HFFc6 (cell line): Measurements from ENCODE around the gene RBMS3. TPM values are rescaled to one million over a fixed set of nuclear protein-coding genes. Genes with fewer than 3 reads are reported as not detected.
A peak's percentile ranks its signal among the peaks of the same experiment; 100 is the strongest.

Source experiments
- DNase-seq: peaks from one replicate; pipeline ENCODE4 v3.0.0-alpha.2; 2018
- H3K27ac Mint-ChIP-seq: 2 replicates; pipeline ENCODE4 v1.8.0; 2020; ENCODE audit warnings: mild to moderate bottlenecking, mixed read lengths
- H3K27me3 Mint-ChIP-seq: 2 replicates; pipeline ENCODE4 v1.8.0; 2021; ENCODE audit warnings: mild to moderate bottlenecking, moderate library complexity, mixed read lengths; ENCODE audit not compliant: insufficient read depth
- H3K36me3 Mint-ChIP-seq: 2 replicates; pipeline ENCODE4 v1.8.0; 2021; ENCODE audit warnings: low read depth, mixed read lengths
- H3K4me1 Mint-ChIP-seq: 2 replicates; pipeline ENCODE4 v1.8.0; 2020; ENCODE audit warnings: low read depth, mixed read lengths
- H3K4me3 Mint-ChIP-seq: 2 replicates; pipeline ENCODE4 v1.8.0; 2020; ENCODE audit warnings: mild to moderate bottlenecking, moderate library complexity, mixed read lengths
- H3K9me3 Mint-ChIP-seq: 2 replicates; pipeline ENCODE4 v1.8.0; 2020; ENCODE audit warnings: mild to moderate bottlenecking, mixed read lengths
- total RNA-seq, 6 experiments: library from RNA; stranded (reverse); fragmentation: NEBNext Ultra II Directional; extraction: Animal tissue kit (Norgen Biotek cat#: 25700); gene quantifications; 2 replicates in 1 of 6; 3 replicates in 5 of 6; pipeline ENCODE4 v1.2.3, GENCODE V29; 2021
- TF ChIP-seq, protein P1 (sequence below): fragments of 200-600 bp; sonication (generic); IDR thresholded peaks from 2 replicates; pipeline ENCODE4 v1.5.0; 2021; ENCODE audit warnings: antibody characterized with exemption, mild to moderate bottlenecking

Gene RBMS3
- total RNA-seq, 6 experiments from 2014 or later, result 22.8 to 46.9 (median 39.4) TPM

DNA sequence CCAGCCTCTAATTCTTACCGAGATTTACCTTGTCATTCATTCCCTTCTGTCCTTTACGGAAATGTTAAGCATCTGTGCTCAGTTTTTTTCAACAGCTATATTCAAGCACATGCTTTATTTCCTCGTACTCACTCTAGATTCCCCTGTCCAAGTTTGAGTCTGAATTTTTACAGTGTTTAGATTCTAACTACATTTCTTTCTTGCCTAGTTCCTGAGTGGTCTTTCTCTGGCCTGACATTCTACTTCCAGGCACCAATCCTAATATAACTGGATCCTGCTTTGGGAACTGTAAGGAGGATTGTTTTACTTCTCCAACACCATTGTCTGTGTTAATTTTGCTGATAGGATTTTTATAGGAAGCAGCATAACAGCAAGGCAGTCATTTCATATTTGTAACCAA lies 222.4 kb downstream of the RBMS3 start:
- H3K4me3 Mint-ChIP-seq, result no peak overlapping the region
- no peak overlapping the region for H3K27ac Mint-ChIP-seq
- H3K36me3 Mint-ChIP-seq, result peaks cover 5% of the 10 kb centered on the region; the same call in 1 of the 2 replicates
- TF ChIP-seq, protein P1, sequence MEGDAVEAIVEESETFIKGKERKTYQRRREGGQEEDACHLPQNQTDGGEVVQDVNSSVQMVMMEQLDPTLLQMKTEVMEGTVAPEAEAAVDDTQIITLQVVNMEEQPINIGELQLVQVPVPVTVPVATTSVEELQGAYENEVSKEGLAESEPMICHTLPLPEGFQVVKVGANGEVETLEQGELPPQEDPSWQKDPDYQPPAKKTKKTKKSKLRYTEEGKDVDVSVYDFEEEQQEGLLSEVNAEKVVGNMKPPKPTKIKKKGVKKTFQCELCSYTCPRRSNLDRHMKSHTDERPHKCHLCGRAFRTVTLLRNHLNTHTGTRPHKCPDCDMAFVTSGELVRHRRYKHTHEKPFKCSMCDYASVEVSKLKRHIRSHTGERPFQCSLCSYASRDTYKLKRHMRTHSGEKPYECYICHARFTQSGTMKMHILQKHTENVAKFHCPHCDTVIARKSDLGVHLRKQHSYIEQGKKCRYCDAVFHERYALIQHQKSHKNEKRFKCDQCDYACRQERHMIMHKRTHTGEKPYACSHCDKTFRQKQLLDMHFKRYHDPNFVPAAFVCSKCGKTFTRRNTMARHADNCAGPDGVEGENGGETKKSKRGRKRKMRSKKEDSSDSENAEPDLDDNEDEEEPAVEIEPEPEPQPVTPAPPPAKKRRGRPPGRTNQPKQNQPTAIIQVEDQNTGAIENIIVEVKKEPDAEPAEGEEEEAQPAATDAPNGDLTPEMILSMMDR, result no peak
- no peaks in the 10 kb centered on the region for H3K27me3 Mint-ChIP-seq
- no peak for DNase-seq
- no peaks in the 10 kb centered on the region for H3K9me3 Mint-ChIP-seq
- H3K4me1 Mint-ChIP-seq, result peaks cover 4% of the 10 kb centered on the region; the same call in 1 of the 2 replicates

DNA sequence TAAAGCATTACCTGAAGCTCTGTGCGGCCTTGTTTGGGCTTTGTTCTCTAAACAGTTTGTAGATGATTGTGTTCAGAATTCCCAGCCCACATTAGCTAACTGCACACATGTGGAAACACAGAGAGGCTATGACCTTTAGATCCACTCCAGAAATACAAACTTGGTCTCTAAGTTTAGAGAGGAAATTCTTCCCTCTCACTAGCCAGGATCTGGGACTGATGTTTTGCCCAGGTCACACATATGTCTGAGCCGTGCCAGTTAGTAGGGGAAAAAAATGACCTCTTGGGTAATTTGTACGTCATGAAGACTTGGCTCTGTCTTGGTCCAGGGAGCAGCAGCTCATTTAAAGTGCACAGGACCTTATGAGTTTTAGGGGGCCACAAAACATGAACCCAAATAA lies 223.1 kb downstream of the RBMS3 start:
- H3K4me3 Mint-ChIP-seq, result no peak overlapping the region
- H3K9me3 Mint-ChIP-seq, result no peaks in the 10 kb centered on the region
- H3K27me3 Mint-ChIP-seq, result no peaks in the 10 kb centered on the region
- TF ChIP-seq, protein P1, result no peak
- peaks cover 5% of the 10 kb centered on the region; the same call in 1 of the 2 replicates for H3K36me3 Mint-ChIP-seq
- no peak for DNase-seq
- peaks cover 4% of the 10 kb centered on the region; the same call in 1 of the 2 replicates for H3K4me1 Mint-ChIP-seq
- no peak overlapping the region for H3K27ac Mint-ChIP-seq

DNA sequence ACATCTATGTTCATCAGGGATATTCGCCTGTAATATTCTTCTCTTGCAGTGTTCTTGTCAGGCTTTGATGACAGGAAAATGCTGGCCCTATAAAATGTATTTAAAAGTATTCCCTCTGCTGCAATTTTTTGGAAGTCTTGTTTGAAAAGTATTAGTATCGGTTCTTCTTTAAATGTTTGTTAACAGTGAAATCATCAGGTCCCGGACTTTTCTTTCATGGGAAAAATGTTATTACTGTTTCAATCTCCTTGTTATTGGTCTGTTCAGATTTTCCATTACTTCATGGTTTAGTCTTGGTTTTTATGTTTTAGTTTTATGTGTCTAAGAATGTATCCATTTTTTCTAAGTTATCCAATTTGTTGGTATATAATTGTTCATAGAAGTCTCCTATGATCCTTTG lies 225.6 kb downstream of the RBMS3 start:
- Mint-ChIP-seq H3K9me3 (no peaks in the 10 kb centered on the region), H3K36me3 (peaks cover 3% of the 10 kb centered on the region; the same call in 1 of the 2 replicates), H3K27me3 (no peaks in the 10 kb centered on the region), H3K4me3 (no peak overlapping the region), H3K4me1 (peaks cover 4% of the 10 kb centered on the region; the same call in 1 of the 2 replicates), H3K27ac (no peak overlapping the region)
- TF ChIP-seq, protein P1, result no peak
- DNase-seq, result no peak

DNA sequence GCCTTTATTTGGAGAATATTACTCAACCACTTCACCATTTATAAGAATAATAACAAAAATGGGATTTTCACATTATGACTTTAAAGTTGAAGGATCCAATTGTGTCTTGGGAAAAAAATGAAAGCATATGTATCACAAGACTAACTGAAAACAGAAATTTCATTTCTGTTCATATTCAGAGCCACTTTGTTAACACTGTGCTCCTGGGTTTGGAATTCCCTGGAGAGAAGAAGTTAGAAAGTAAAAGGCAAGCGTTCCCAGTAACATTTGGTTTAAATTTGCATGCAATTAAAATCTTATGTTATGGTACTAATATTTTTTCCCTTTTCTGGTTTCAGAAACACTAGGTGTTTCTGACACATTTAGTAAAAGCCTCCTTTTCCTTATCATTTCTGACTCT lies 230.8 kb downstream of the RBMS3 start:
- H3K4me3 Mint-ChIP-seq, result no peak overlapping the region
- TF ChIP-seq, protein P1, result no peak
- peaks cover 44% of the 10 kb centered on the region for H3K4me1 Mint-ChIP-seq
- no peak overlapping the region for H3K27ac Mint-ChIP-seq
- H3K9me3 Mint-ChIP-seq, result no peaks in the 10 kb centered on the region
- no peak for DNase-seq
- no peaks in the 10 kb centered on the region for H3K27me3 Mint-ChIP-seq
- H3K36me3 Mint-ChIP-seq, result peaks cover 10% of the 10 kb centered on the region; the same call in 1 of the 2 replicates

DNA sequence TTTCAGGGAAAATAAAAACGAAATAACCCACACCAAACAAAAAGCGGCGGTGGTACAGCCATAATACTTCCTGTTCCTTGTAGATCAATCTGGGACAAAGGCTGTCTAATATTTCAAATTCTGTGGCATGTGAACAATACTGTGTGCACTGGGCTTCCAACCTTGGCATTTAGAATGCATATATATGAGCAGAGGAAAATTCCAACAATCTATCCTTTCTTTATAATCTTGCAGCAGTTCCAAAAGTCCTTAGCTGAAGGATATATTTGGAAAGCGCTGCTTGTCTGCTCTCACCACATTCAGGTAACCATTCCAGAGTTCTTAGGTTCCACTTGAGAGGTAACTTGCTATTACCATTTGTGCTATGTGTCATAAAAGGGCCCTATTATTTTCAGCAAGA lies 231.8 kb downstream of the RBMS3 start:
- Mint-ChIP-seq H3K4me1 (peaks cover 42% of the 10 kb centered on the region), H3K27ac (peak overlapping the region; percentile 61; the same call in 1 of the 2 replicates), H3K4me3 (peak overlapping the region; percentile 77), H3K9me3 (no peaks in the 10 kb centered on the region), H3K36me3 (peaks cover 10% of the 10 kb centered on the region; the same call in 1 of the 2 replicates), H3K27me3 (no peaks in the 10 kb centered on the region)
- TF ChIP-seq, protein P1, result no peak
- no peak for DNase-seq

DNA sequence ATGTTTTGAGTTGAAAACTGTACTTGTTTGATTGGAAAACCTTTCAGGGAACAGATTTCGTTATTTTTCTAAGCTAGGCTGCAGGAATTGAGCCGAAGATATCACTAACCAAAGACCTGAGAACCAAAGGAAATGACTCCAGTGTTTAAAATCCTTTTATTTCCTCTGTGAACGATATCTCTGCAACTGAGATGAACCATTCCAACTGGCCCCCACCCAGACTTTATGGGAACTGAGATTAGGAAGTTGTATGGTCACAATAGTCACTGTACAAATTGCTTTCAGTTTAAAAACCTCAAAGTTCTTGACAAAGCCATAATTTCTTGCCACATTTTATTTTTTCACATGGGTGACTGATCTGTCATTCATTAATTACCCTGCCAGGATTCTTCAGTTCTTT lies 232.4 kb downstream of the RBMS3 start:
- Mint-ChIP-seq H3K36me3 (peaks cover 10% of the 10 kb centered on the region; the same call in 1 of the 2 replicates), H3K9me3 (no peaks in the 10 kb centered on the region), H3K27me3 (no peaks in the 10 kb centered on the region), H3K4me3 (peak overlapping the region; percentile 77), H3K27ac (peak overlapping the region; percentile 61; the same call in 1 of the 2 replicates), H3K4me1 (peaks cover 42% of the 10 kb centered on the region)
- TF ChIP-seq, protein P1, result no peak
- no peak for DNase-seq
